Smooth muscle cell (in vitro differentiated cells): Measurements from ENCODE around the gene XRN2. TPM values are rescaled to one million over a fixed set of nuclear protein-coding genes. Genes with fewer than 3 reads are reported as not detected.

Experiments used
- DNase-seq: peaks from one replicate; lab custom pipeline; 2025; ENCODE audit not compliant: unreplicated experiment; lab: John Stamatoyannopoulos, UW
- H2AFZ ChIP-seq: fragments of 200-600 bp; sonication (generic); 2 replicates; pipeline ENCODE4 v1.6.0; 2016; ENCODE audit warnings: antibody characterized with exemption, low read depth, mild to moderate bottlenecking
- H3F3A ChIP-seq: fragments of 200-600 bp; sonication (generic); 2 replicates; pipeline ENCODE4 v1.6.0; 2017; ENCODE audit warnings: antibody characterized with exemption, low read depth
- H3K27ac ChIP-seq: fragments of 200-600 bp; sonication (generic); 2 replicates; pipeline ENCODE4 v1.5.1; 2016; ENCODE audit warnings: low read depth, mild to moderate bottlenecking
- H3K27me3 ChIP-seq: fragments of 200-600 bp; sonication (generic); 2 replicates; pipeline ENCODE4 v1.6.1; 2016; ENCODE audit warnings: low read depth, mild to moderate bottlenecking
- H3K36me3 ChIP-seq: fragments of 200-600 bp; sonication (generic); 2 replicates; pipeline ENCODE4 v1.5.1; 2016; ENCODE audit warnings: low read depth
- H3K4me1 ChIP-seq: fragments of 200-600 bp; sonication (generic); 2 replicates; pipeline ENCODE4 v1.5.1; 2016; ENCODE audit warnings: low read depth
- H3K4me2 ChIP-seq: fragments of 200-600 bp; sonication (generic); 2 replicates; pipeline ENCODE4 v1.6.0; 2016; ENCODE audit warnings: mild to moderate bottlenecking
- H3K4me3 ChIP-seq: fragments of 200-600 bp; sonication (generic); 2 replicates; pipeline ENCODE4 v1.5.1; 2016; ENCODE audit warnings: mild to moderate bottlenecking
- H3K79me2 ChIP-seq: fragments of 200-600 bp; sonication (generic); 2 replicates; pipeline ENCODE4 v1.6.0; 2016; ENCODE audit warnings: low read depth, mild to moderate bottlenecking
- H3K9ac ChIP-seq: fragments of 200-600 bp; sonication (generic); 2 replicates; pipeline ENCODE4 v1.6.0; 2016; ENCODE audit warnings: low read depth
- H3K9me3 ChIP-seq: fragments of 200-600 bp; sonication (generic); replicated peaks from 2 replicates; pipeline ENCODE4 v1.5.1; 2016; ENCODE audit warnings: low read depth
- H4K20me1 ChIP-seq: fragments of 200-600 bp; sonication (generic); 2 replicates; pipeline ENCODE4 v1.6.0; 2016; ENCODE audit warnings: low read depth
- CTCF ChIP-seq: fragments of 200-600 bp; sonication (generic); IDR thresholded peaks from 2 replicates; pipeline ENCODE4 v1.5.1; 2017; ENCODE audit warnings: borderline replicate concordance, mild to moderate bottlenecking, antibody characterized with exemption; ENCODE audit not compliant: insufficient read depth, poor library complexity, severe bottlenecking
- WGBS: methylation state at CpG from one replicate; pipeline ENCODE4 v1.1.7; 2016; ENCODE audit warnings: low lambda C conversion rate; 5-methylcytosine and 5-hydroxymethylcytosine counted together
- polyA plus RNA-seq: library from polyadenylated mRNA; unstranded; fragments of >200 nt; fragmentation: Nextera tagmentation; extraction: Ambion mirVana; gene quantifications from 2 replicates; pipeline ENCODE4 v1.2.1, GENCODE V29; 2016
- total RNA-seq: library from RNA; depleted of rRNA; stranded (reverse); fragments of >200 nt; gene quantifications from 2 replicates; pipeline ENCODE4 v1.2.3, GENCODE V29; 2014

The XRN2 gene
- total and polyA plus RNA-seq, 2 experiments from 2014 or later, result 43.4 to 83.7 TPM

GRCh38 chr20:21286775-21287174 lies 16.4 kb upstream of the XRN2 start:
- 82% methylated on average over 4 of the region's 4 CpGs for WGBS
- TF ChIP-seq CTCF, result no peak
- Histone ChIP-seq H3K9me3 (no peaks in the 10 kb centered on the region), H3K36me3 (no peaks in the 10 kb centered on the region), H2AFZ (no peak overlapping the region), H3K4me1 (no peaks in the 10 kb centered on the region), H3K27ac (no peak overlapping the region), H3K27me3 (no peaks in the 10 kb centered on the region), H3F3A (no peaks in the 10 kb centered on the region), H3K9ac (no peak overlapping the region), H3K79me2 (no peaks in the 10 kb centered on the region), H4K20me1 (no peaks in the 10 kb centered on the region), H3K4me2 (no peak overlapping the region), H3K4me3 (no peak overlapping the region)
- no peak for DNase-seq

- Histone ChIP-seq H3K4me3 (no peak overlapping the region), H3K9ac (no peak overlapping the region), H4K20me1 (no peaks in the 10 kb centered on the region), H2AFZ (no peak overlapping the region), H3K9me3 (no peaks in the 10 kb centered on the region), H3K27ac (no peak overlapping the region), H3K79me2 (no peaks in the 10 kb centered on the region), H3F3A (no peaks in the 10 kb centered on the region), H3K36me3 (no peaks in the 10 kb centered on the region), H3K27me3 (no peaks in the 10 kb centered on the region), H3K4me2 (no peak overlapping the region), H3K4me1 (no peaks in the 10 kb centered on the region)
- DNase-seq, result no peak
- WGBS, result 81% methylated on average over 14 of the region's 14 CpGs
- TF ChIP-seq CTCF, result no peak
Observed at GRCh38 chr20:21288587-21289370, 14.4 kb upstream of the XRN2 start.

GRCh38 chr20:21289651-21290050 lies 13.5 kb upstream of the XRN2 start:
- no peak for TF ChIP-seq CTCF
- Histone ChIP-seq H3K4me1 (no peaks in the 10 kb centered on the region), H3K9ac (no peak overlapping the region), H3K9me3 (no peaks in the 10 kb centered on the region), H3K4me2 (no peak overlapping the region), H3K27me3 (no peaks in the 10 kb centered on the region), H3K36me3 (no peaks in the 10 kb centered on the region), H3K79me2 (no peaks in the 10 kb centered on the region), H3K27ac (no peak overlapping the region), H4K20me1 (no peaks in the 10 kb centered on the region), H3F3A (no peaks in the 10 kb centered on the region), H2AFZ (no peak overlapping the region), H3K4me3 (no peak overlapping the region)
- no peak for DNase-seq
- 38% methylated on average over 2 of the region's 2 CpGs for WGBS

GRCh38 chr20:21291026-21291425 lies 12.1 kb upstream of the XRN2 start:
- TF ChIP-seq CTCF, result no peak
- H2AFZ ChIP-seq, result no peak overlapping the region
- H3K27ac ChIP-seq, result no peak overlapping the region
- H3K79me2 ChIP-seq, result no peaks in the 10 kb centered on the region
- no peaks in the 10 kb centered on the region for H3F3A ChIP-seq
- no peak overlapping the region for H3K4me2 ChIP-seq
- no peaks in the 10 kb centered on the region for H3K9me3 ChIP-seq
- no peaks in the 10 kb centered on the region for H4K20me1 ChIP-seq
- no peak overlapping the region for H3K4me3 ChIP-seq
- no peak overlapping the region for H3K9ac ChIP-seq
- no peaks in the 10 kb centered on the region for H3K36me3 ChIP-seq
- DNase-seq, result no peak
- 93% methylated on average over 2 of the region's 2 CpGs for WGBS
- no peaks in the 10 kb centered on the region for H3K4me1 ChIP-seq
- peaks cover 2% of the 10 kb centered on the region for H3K27me3 ChIP-seq
